GM10248 (cell line): ENCODE results near the gene GTF2H4.
A peak's percentile ranks its signal among the peaks of the same experiment; 100 is the strongest.

Experiments used
- CTCF ChIA-PET: fragments of 300-600 bp; sonication (Branson Sonifier 250); formaldehyde crosslinking; extraction: SDS; loops from one replicate; lab custom pipeline; 2021; ENCODE audit warnings: antibody characterized with exemption; lab: Yijun Ruan, JAX
- POLR2A ChIA-PET: fragments of 350-650 bp; sonication (Branson Sonifier 250); formaldehyde crosslinking; extraction: SDS; loops from one replicate; lab custom pipeline; 2020; ENCODE audit warnings: antibody characterized with exemption; lab: Yijun Ruan, JAX
- DNase-seq: peaks from one replicate; pipeline ENCODE4 v3.0.0; 2012; ENCODE audit errors: extremely low spot score
- TF ChIP-seq, protein P1 (sequence below): IDR thresholded peaks from 2 replicates; pipeline ENCODE4 v1.5.1; 2012; ENCODE audit warnings: mild to moderate bottlenecking, low read depth; ENCODE audit errors: extremely low read depth, missing control alignments, control extremely low read depth

The GTF2H4 gene

DNA sequence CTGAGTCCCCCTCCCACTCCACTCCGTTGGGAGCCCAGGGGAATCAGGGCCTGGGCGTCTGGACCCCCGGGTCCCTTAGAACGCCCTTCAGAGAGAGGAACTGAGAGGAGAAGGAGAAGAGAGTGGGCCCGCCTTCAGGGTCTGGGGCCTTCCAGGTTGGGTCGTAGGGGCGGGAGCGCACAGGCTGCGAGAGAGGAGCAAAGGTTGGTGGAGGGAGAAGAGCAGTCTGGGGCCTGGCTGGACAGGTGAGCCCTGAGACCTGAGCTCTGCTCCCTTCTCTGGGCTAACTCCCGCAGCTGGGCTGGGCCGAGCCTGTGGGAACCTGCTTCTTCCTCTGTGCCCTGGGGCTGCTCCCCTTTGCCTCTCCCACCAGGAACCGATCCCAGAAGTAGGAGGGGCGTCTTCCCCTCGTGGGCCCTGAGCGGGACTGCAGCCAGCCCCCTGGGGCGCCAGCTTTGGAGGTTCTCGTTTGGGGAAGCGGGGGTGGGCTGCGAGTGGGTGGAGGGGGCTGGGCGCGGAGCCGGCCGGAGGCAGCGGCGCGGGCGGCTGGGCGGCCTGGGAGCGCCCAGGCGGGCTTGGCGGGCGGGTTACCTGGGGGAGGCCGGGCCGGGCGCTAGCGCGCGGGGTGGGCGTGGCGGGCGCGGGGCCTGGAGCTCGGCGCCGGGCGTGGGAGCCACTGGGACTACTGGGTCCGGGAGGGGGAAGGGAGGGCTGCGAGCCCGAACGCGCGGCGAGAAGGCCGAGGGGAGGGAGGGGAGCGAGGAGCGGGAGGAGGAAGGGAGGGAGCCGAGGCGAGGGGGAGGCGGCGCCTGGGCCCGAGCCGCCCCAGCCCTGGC lies 24.1 kb upstream of the GTF2H4 start, which contains the start of gene DDR1:
Gene DDR1, plus strand, starts transcription at position 835 of the 836 bp plus-strand sequence. CDS start 4,211 bp downstream, outside the sequence.
- DNase-seq = peak; percentile 84
- POLR2A ChIA-PET = interaction anchor here (0.6 kb wide), 1 partner anchor 57 kb away, joined by 4 read pairs; no protein-coding TSS in a partner anchor
- TF ChIP-seq, protein P1, sequence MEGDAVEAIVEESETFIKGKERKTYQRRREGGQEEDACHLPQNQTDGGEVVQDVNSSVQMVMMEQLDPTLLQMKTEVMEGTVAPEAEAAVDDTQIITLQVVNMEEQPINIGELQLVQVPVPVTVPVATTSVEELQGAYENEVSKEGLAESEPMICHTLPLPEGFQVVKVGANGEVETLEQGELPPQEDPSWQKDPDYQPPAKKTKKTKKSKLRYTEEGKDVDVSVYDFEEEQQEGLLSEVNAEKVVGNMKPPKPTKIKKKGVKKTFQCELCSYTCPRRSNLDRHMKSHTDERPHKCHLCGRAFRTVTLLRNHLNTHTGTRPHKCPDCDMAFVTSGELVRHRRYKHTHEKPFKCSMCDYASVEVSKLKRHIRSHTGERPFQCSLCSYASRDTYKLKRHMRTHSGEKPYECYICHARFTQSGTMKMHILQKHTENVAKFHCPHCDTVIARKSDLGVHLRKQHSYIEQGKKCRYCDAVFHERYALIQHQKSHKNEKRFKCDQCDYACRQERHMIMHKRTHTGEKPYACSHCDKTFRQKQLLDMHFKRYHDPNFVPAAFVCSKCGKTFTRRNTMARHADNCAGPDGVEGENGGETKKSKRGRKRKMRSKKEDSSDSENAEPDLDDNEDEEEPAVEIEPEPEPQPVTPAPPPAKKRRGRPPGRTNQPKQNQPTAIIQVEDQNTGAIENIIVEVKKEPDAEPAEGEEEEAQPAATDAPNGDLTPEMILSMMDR = no peak
- CTCF ChIA-PET = interaction anchor here (0.9 to 5.8 kb wide), 10 partner anchors 13 to 205 kb away, joined by 3 to 34 read pairs (median 6); partner anchors contain the start of gene VARS2

DNA sequence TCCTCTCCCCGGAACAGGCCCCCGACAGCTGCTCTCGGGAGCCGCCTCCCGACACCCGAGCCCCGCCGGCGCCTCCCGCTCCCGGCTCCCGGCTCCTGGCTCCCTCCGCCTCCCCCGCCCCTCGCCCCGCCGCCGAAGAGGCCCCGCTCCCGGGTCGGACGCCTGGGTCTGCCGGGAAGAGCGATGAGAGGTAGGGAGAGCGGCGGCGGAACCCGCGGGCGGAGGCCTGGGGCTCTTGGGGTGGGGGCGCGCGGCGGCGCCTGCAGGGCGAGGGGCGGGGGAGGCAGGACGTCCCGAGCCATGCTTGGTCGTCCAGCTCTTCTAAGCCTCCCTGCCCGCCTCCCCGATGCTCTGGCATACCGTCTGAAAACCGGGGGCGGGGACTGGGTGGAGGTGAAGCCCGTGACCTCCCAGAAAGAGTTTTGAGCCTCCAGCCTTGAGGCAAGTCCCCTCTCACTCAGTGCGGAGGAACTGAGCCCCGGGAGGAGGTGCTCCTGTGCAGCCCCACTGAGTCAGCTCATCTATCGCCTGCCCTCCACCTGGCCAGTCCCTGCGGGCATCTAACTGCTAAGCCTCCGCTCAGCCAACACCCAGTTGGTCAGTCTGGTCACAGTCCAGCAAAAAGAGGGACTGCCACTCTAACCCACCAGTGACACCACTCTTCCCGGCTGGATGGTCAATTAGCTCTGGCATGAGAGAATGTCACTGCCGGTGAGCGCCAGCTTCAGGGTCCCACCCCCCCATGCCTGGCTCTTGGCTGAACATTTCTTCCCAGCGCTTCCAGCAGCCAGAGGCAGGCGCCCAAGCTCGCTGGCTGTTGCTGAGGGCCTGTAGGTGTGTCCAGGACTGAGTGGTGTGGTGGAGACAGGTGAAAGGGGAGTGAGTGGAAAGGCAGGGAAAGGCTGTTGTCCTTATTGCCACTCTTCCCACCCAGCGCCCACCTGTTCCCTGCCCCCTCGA lies 23.2 kb upstream of the GTF2H4 start:
- DNase-seq = peak; percentile 77
- TF ChIP-seq, protein P1 = no peak

DNA sequence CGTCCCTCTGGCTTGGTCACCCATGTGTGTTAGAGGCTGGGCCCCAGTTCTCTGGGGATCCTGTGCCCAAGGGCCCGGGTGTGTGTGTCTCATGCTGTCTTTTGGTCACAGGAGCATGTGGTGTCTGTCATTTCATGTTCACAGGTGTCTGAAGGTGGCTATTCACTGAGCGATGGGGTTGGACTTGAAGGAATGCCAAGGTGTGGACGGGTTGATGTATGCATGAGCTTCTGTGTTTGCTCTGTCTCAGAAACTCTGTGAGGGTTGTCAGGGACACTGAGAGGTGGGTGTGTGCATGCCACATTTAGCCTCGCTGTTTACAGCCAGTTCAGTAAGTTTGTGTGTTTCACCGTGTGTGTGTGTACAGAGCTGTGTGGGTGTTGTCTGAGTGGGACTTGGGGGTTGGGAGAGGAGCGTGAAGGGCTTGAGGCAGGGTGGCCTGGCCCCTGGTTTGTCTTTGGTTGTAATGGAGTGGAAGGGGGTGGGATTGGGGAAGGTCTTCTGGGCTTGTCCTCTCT lies 22.5 kb upstream of the GTF2H4 start:
- DNase-seq = peak; percentile 32
- ChIA-PET CTCF (interaction anchor here (1.3 to 5.8 kb wide), 5 partner anchors 11 to 194 kb away, joined by 4 to 34 read pairs (median 27); partner anchors contain the start of gene VARS2), POLR2A (no interaction called here)
- TF ChIP-seq, protein P1 = no peak

More for the DNA sequence above, 23.2 kb upstream of the GTF2H4 start:
- ChIA-PET CTCF (interaction anchor here (0.9 to 5.8 kb wide), 8 partner anchors 12 to 203 kb away, joined by 3 to 34 read pairs (median 10); partner anchors contain the start of gene VARS2), POLR2A (no interaction called here)

DNA sequence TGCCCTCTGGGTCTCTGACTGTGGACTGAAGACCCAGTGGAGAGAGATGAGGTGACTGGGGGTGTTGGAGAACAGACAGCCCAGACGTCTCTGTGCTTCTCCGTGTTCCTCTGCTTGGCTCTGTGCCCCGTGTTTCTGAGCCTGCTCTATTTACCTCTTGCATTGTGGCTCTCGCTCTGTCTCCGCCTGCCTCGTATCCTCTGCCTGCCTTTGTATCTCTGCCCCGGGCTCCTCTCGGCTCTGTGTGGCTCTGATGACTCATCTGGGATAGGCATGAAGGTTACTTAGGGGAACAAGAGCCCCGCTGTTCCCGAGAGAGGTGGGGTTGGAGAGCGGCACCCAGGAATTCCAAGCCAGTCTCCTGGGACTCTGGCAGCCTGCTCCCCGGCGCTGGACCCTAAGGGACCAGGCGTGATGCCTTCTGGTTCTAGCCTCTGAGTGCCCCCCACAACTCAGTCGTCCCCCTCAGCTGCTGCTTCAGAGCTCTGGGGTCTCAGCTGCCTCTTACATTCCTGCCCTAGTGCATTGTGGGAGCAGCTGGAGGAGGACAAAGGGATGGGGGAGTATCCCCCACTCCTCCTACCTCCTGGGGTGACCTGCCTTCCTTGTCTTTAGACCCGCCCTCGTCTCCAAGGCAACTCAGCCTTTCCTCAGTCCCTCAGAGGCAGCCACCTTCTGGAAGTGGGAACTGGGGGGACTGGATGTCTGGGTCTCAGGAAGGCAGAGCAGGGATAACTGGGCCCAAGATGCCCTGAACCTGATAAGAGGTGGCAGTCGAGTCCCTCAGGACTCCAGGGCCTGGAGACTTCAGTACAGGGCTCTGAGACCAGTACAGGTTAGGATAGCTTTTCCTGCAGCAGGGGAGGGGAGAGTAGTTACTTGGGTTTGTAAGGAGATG lies 21.8 kb upstream of the GTF2H4 start:
- ChIA-PET POLR2A (no interaction called here), CTCF (interaction anchor here (1.3 to 5.8 kb wide), 4 partner anchors 9 to 65 kb away, joined by 4 to 34 read pairs (median 28); partner anchors contain the start of gene VARS2)
- TF ChIP-seq, protein P1 = no peak
- DNase-seq = peak; percentile 12

DNA sequence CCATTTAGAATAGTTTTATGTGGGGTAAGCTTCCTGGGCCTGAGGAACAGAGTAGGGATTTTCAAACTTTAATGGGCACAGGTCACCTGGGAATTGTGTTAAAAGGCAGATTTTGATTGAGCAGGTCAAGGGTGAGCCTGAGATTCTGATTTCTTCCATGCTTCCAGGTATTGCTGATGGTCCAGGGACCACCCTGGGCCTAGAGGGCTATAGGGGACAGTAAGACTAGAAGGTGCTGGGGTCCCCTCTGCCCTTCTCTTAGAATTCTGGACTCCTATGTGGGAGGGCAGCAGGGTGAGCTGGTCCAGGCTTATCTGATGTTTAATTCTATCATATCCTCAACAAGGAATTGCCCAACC lies 21.1 kb upstream of the GTF2H4 start:
- TF ChIP-seq, protein P1 = no peak
- ChIA-PET CTCF (interaction anchor here (1.3 kb wide), 1 partner anchor 8 kb away, joined by 4 read pairs; no protein-coding TSS in a partner anchor), POLR2A (no interaction called here)
- DNase-seq = peak; percentile 6
